Bronchial epithelial cell (primary cell): Measurements from ENCODE around the gene PON2. TPM values are rescaled to one million over a fixed set of nuclear protein-coding genes. Genes with fewer than 3 reads are reported as not detected.

Experiments
- DNase-seq: peaks from one replicate; pipeline ENCODE4 v3.0.0-alpha.2; 2010; ENCODE audit warnings: low read depth
- FAIRE-seq: peaks from 2 replicates; lab custom pipeline; 2011; peaks lifted over from hg19 to GRCh38; lab: Jason Lieb, UNC
- H3K27me3 ChIP-seq: 2 replicates; pipeline ENCODE4 v1.5.1; 2011; ENCODE audit warnings: low read length; ENCODE audit not compliant: control insufficient read depth, insufficient read depth
- H3K36me3 ChIP-seq: 2 replicates; pipeline ENCODE4 v1.5.1; 2011; ENCODE audit warnings: low read length; ENCODE audit not compliant: control insufficient read depth, insufficient read depth
- H3K4me3 ChIP-seq: 2 replicates; pipeline ENCODE4 v1.5.1; 2011; ENCODE audit warnings: mild to moderate bottlenecking, low read depth, low read length, control low read depth
- total RNA-seq: library from RNA; depleted of rRNA; stranded (reverse); fragments of >200 nt; gene quantifications from 2 replicates; pipeline ENCODE4 v1.2.1, GENCODE V29; 2014
- TF ChIP-seq, protein P1 (sequence below): IDR thresholded peaks from 2 replicates; pipeline ENCODE4 v1.5.1; 2011; ENCODE audit warnings: mild to moderate bottlenecking, moderate library complexity, low read length, control low read depth, inconsistent platforms; ENCODE audit not compliant: insufficient read depth, severe bottlenecking

PON2 gene
- total RNA-seq, 1 donor from 2014 or later, result 40.8 TPM

DNA sequence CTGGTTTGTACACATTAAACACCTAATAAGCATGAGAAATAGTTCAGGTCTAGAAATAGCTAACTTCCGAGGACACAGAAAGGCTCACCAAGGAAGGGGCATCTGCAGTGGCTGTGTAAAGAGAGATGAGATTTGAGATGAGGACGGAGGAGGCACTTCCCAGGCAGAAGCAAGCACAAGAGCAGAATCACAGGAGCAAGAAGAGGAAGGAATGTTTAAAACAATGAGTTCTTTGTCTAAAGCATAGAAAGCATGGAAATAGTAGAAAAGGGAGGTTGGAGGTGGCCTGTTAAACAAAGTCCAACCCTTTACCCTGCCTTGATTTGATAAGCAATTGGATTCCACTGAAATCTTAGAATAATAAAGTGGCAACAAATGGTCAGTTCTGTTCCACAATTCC, 27.1 kb downstream of the PON2 start:
- H3K36me3 ChIP-seq, result peaks cover 6% of the 10 kb centered on the region
- H3K4me3 ChIP-seq, result no peak overlapping the region
- no peaks in the 10 kb centered on the region for H3K27me3 ChIP-seq
- FAIRE-seq, result no peak
- TF ChIP-seq, protein P1, sequence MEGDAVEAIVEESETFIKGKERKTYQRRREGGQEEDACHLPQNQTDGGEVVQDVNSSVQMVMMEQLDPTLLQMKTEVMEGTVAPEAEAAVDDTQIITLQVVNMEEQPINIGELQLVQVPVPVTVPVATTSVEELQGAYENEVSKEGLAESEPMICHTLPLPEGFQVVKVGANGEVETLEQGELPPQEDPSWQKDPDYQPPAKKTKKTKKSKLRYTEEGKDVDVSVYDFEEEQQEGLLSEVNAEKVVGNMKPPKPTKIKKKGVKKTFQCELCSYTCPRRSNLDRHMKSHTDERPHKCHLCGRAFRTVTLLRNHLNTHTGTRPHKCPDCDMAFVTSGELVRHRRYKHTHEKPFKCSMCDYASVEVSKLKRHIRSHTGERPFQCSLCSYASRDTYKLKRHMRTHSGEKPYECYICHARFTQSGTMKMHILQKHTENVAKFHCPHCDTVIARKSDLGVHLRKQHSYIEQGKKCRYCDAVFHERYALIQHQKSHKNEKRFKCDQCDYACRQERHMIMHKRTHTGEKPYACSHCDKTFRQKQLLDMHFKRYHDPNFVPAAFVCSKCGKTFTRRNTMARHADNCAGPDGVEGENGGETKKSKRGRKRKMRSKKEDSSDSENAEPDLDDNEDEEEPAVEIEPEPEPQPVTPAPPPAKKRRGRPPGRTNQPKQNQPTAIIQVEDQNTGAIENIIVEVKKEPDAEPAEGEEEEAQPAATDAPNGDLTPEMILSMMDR, result no peak
- no peak for DNase-seq

DNA sequence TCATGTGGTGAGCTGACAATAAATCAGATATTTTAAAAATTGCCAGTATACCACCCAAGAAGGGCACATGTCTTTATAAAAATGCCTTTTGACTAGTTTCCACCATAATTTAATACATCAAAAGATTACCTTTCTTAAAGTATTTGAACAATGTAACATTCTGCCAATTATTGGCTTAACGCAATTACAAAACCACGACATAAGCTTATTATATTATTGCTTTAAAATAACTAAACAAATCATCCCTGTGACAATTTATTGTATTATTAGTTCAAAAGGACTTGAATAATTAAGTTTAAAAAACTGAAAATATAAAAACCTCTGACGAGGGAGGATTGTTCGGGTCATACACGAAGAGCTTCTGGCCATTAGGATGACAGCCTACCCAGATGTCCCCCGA, 29.0 kb downstream of the PON2 start:
- no peak for FAIRE-seq
- DNase-seq, result no peak
- Histone ChIP-seq H3K27me3 (no peaks in the 10 kb centered on the region), H3K36me3 (peaks cover 2% of the 10 kb centered on the region), H3K4me3 (no peak overlapping the region)
- TF ChIP-seq, protein P1, result no peak

DNA sequence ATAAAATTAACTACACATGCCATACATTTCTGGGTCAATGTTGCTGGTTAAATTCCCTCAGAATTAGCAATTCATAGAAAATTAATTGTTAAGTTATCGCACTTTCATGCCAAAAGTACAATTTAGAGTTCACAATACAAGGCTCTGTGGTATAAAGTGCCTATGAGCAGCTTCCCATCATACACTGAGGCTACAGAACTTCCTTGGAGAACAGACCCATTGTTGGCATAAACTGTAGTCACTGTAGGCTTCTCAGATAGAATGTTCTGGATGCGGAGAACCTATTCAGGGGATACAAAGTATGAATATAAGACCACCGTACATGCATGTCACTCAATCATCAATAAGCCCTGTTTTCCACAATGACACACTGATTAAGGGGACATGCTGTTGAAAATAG, 29.6 kb downstream of the PON2 start:
- no peak for FAIRE-seq
- TF ChIP-seq, protein P1, result no peak
- H3K27me3 ChIP-seq, result no peaks in the 10 kb centered on the region
- DNase-seq, result no peak
- no peak overlapping the region for H3K4me3 ChIP-seq
- peaks cover 2% of the 10 kb centered on the region for H3K36me3 ChIP-seq

GRCh38 chr7:95404316-95404865, 30.4 kb downstream of the PON2 start:
- FAIRE-seq, result no peak
- TF ChIP-seq, protein P1, result no peak
- Histone ChIP-seq H3K36me3 (peaks cover 2% of the 10 kb centered on the region), H3K27me3 (no peaks in the 10 kb centered on the region), H3K4me3 (no peak overlapping the region)
- no peak for DNase-seq

DNA sequence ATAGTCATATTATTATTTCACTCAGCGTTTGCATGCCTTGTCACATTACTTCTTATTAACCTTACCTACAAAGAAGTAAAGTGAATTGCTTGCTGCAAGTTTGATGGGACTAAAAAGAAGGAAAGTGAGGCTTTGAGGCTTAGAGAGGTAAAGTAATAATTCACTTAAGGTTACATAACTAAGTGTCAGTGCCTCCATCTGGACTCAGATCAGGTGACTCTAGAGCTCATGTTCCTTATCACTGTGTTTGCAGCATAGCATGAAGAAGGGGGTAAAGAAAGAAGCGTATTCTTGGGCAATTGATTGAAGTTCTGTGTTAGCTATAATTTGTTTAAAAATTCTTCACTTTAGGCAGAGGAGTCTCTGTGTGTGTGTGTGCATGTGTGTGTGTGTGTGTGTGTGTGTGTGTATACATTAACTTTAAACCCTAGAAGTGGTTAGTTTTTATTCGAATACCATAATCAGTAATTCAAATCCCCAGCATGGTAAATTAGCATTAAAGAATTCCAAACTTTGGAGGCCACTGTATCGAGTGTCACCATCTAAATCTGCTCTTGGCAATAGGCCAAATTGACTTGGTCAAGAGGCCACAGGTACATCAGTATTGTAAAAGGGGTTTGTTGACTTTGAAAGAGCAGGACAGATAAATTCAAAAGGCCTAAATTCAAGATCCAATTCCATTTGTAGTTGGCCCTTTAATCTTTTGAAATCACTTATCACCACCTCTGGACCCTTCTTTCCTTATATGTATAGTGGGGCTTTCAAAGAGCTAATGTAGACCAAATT, 36.5 kb downstream of the PON2 start:
- TF ChIP-seq, protein P1, result no peak
- no peak for FAIRE-seq
- H3K36me3 ChIP-seq, result no peaks in the 10 kb centered on the region
- no peaks in the 10 kb centered on the region for H3K27me3 ChIP-seq
- no peak for DNase-seq
- H3K4me3 ChIP-seq, result no peak overlapping the region
